Measurements from ENCODE around the gene RPTOR.

The RPTOR gene

GRCh38 chr17:80981062-80981902 lies 436.6 kb downstream of the RPTOR start:
- H4K8ac ChIP-seq (ENCODE audit: low read depth, low read length) = no peak overlapping the region
- peak overlapping the region; percentile 98 for H2AFZ ChIP-seq (ENCODE audit: low read length)
- DNase-seq (ENCODE audit: low spot score) = peak; percentile 65
- peak overlapping the region in 1 of 2 donors; percentile 28 for H3K4me3 ChIP-seq (ENCODE audit: low read length in 2 of 2)
- H2BK12ac ChIP-seq (ENCODE audit: low read length) = no peak overlapping the region
- no peaks in the 10 kb centered on the region for H3K79me1 ChIP-seq (ENCODE audit: low read depth, low read length)
- H3K4me2 ChIP-seq (ENCODE audit: insufficient read depth, low read length, poor library complexity, severe bottlenecking) = peak overlapping the region; percentile 66
- H3K27me3 ChIP-seq (ENCODE audit: control insufficient read depth in 3 of 3, insufficient read depth in 3 of 3, low read depth in 1 of 3, low read length in 3 of 3) = peaks cover 0 to 15% (median 2%) of the 10 kb centered on the region in 3 experiments
- peak overlapping the region; percentile 73 for H3K23ac ChIP-seq (ENCODE audit: low read depth, low read length, poor library complexity)
- H3K4ac ChIP-seq (ENCODE audit: low read length) = peak overlapping the region; percentile 99
- peak overlapping the region; percentile 56 for H3K14ac ChIP-seq (ENCODE audit: low read length)
- peak overlapping the region; percentile 94 for H2BK5ac ChIP-seq (ENCODE audit: low read length)
- H3K9ac ChIP-seq (ENCODE audit: low read depth, low read length, poor library complexity) = no peak overlapping the region
- peak overlapping the region; percentile 98 for H2AK5ac ChIP-seq (ENCODE audit: low read depth, low read length)
- H3K27ac ChIP-seq (replicated peaks; ENCODE audit: low read length) = no peak overlapping the region
- H4K91ac ChIP-seq (ENCODE audit: low read depth, low read length, poor library complexity) = peak overlapping the region; percentile 38
- H3K18ac ChIP-seq (ENCODE audit: low read length) = peak overlapping the region; percentile 88
- H2BK15ac ChIP-seq (ENCODE audit: low read length) = peak overlapping the region; percentile 92
- H3K36me3 ChIP-seq (replicated peaks in 1 of 2; ENCODE audit: control insufficient read depth in 2 of 2, insufficient read depth in 2 of 2, low read length in 2 of 2) = no peaks in the 10 kb centered on the region
- H2BK120ac ChIP-seq (ENCODE audit: low read depth, low read length) = no peak overlapping the region
- peaks cover 0 to 2% of the 10 kb centered on the region in 2 donors for H3K9me3 ChIP-seq (replicated peaks in 1 of 2; ENCODE audit: control insufficient read depth in 2 of 2, insufficient read depth in 1 of 2, low read depth in 1 of 2, low read length in 2 of 2)
- WGBS, 2 donors (ENCODE audit: extremely low coverage in 2 of 2, insufficient read length in 2 of 2, insufficient replicate concordance in 1 of 2) = no CpG with 5 or more reads among the region's 65 CpGs
- peaks cover 6 to 7% of the 10 kb centered on the region in 2 donors for H3K4me1 ChIP-seq (ENCODE audit: control insufficient read depth in 2 of 2, insufficient read depth in 1 of 2, low read depth in 1 of 2, low read length in 2 of 2)

GRCh38 chr17:80981929-80982425 lies 437.3 kb downstream of the RPTOR start:
- peak overlapping the region; percentile 56 for H3K14ac ChIP-seq (ENCODE audit: low read length)
- H2BK15ac ChIP-seq (ENCODE audit: low read length) = peak overlapping the region; percentile 92
- no peaks in the 10 kb centered on the region for H3K36me3 ChIP-seq (replicated peaks in 1 of 2; ENCODE audit: control insufficient read depth in 2 of 2, insufficient read depth in 2 of 2, low read length in 2 of 2)
- H3K79me1 ChIP-seq (ENCODE audit: low read depth, low read length) = no peaks in the 10 kb centered on the region
- H4K91ac ChIP-seq (ENCODE audit: low read depth, low read length, poor library complexity) = no peak overlapping the region
- peak overlapping the region; percentile 99 for H3K4ac ChIP-seq (ENCODE audit: low read length)
- no peak for DNase-seq (ENCODE audit: low spot score)
- H2BK5ac ChIP-seq (ENCODE audit: low read length) = peak overlapping the region; percentile 94
- peaks cover 0 to 17% (median 2%) of the 10 kb centered on the region in 3 experiments for H3K27me3 ChIP-seq (ENCODE audit: control insufficient read depth in 3 of 3, insufficient read depth in 3 of 3, low read depth in 1 of 3, low read length in 3 of 3)
- peak overlapping the region; percentile 98 for H2AK5ac ChIP-seq (ENCODE audit: low read depth, low read length)
- peak overlapping the region; percentile 44 for H3K9ac ChIP-seq (ENCODE audit: low read depth, low read length, poor library complexity)
- peak overlapping the region; percentile 97 for H2BK120ac ChIP-seq (ENCODE audit: low read depth, low read length)
- H4K8ac ChIP-seq (ENCODE audit: low read depth, low read length) = no peak overlapping the region
- peaks cover 0 to 2% of the 10 kb centered on the region in 2 donors for H3K9me3 ChIP-seq (replicated peaks in 1 of 2; ENCODE audit: control insufficient read depth in 2 of 2, insufficient read depth in 1 of 2, low read depth in 1 of 2, low read length in 2 of 2)
- H2BK12ac ChIP-seq (ENCODE audit: low read length) = peak overlapping the region; percentile 97
- H3K27ac ChIP-seq (replicated peaks; ENCODE audit: low read length) = no peak overlapping the region
- WGBS, 2 donors (ENCODE audit: extremely low coverage in 2 of 2, insufficient read length in 2 of 2, insufficient replicate concordance in 1 of 2) = no CpG with 5 or more reads among the region's 17 CpGs
- H3K18ac ChIP-seq (ENCODE audit: low read length) = peak overlapping the region; percentile 88
- peak overlapping the region; percentile 98 for H2AFZ ChIP-seq (ENCODE audit: low read length)
- peak overlapping the region in 1 of 2 donors; percentile 63 for H3K4me3 ChIP-seq (ENCODE audit: low read length in 2 of 2)
- no peak overlapping the region for H3K4me2 ChIP-seq (ENCODE audit: insufficient read depth, low read length, poor library complexity, severe bottlenecking)
- peak overlapping the region; percentile 73 for H3K23ac ChIP-seq (ENCODE audit: low read depth, low read length, poor library complexity)
- peaks cover 6 to 7% of the 10 kb centered on the region in 2 donors for H3K4me1 ChIP-seq (ENCODE audit: control insufficient read depth in 2 of 2, insufficient read depth in 1 of 2, low read depth in 1 of 2, low read length in 2 of 2)

- WGBS, 2 donors (ENCODE audit: extremely low coverage in 2 of 2, insufficient read length in 2 of 2, insufficient replicate concordance in 1 of 2) = no CpG with 5 or more reads among the region's 17 CpGs
- H2BK15ac ChIP-seq (ENCODE audit: low read length) = peak overlapping the region; percentile 92
- H3K4me1 ChIP-seq (ENCODE audit: control insufficient read depth in 2 of 2, insufficient read depth in 1 of 2, low read depth in 1 of 2, low read length in 2 of 2) = peaks cover 6 to 8% of the 10 kb centered on the region in 2 donors
- no peaks in the 10 kb centered on the region for H3K36me3 ChIP-seq (replicated peaks in 1 of 2; ENCODE audit: control insufficient read depth in 2 of 2, insufficient read depth in 2 of 2, low read length in 2 of 2)
- no peak overlapping the region for H3K14ac ChIP-seq (ENCODE audit: low read length)
- peak overlapping the region in 1 of 2 donors; percentile 63 for H3K4me3 ChIP-seq (ENCODE audit: low read length in 2 of 2)
- H3K23ac ChIP-seq (ENCODE audit: low read depth, low read length, poor library complexity) = peak overlapping the region; percentile 73
- peak overlapping the region; percentile 97 for H2BK120ac ChIP-seq (ENCODE audit: low read depth, low read length)
- peaks cover 0 to 2% of the 10 kb centered on the region in 2 donors for H3K9me3 ChIP-seq (replicated peaks in 1 of 2; ENCODE audit: control insufficient read depth in 2 of 2, insufficient read depth in 1 of 2, low read depth in 1 of 2, low read length in 2 of 2)
- no peak overlapping the region for H4K8ac ChIP-seq (ENCODE audit: low read depth, low read length)
- no peak overlapping the region for H4K91ac ChIP-seq (ENCODE audit: low read depth, low read length, poor library complexity)
- H3K18ac ChIP-seq (ENCODE audit: low read length) = peak overlapping the region; percentile 64
- H2BK12ac ChIP-seq (ENCODE audit: low read length) = peak overlapping the region; percentile 97
- no peak for DNase-seq (ENCODE audit: low spot score)
- peak overlapping the region; percentile 44 for H3K9ac ChIP-seq (ENCODE audit: low read depth, low read length, poor library complexity)
- H3K79me1 ChIP-seq (ENCODE audit: low read depth, low read length) = no peaks in the 10 kb centered on the region
- H3K27ac ChIP-seq (replicated peaks; ENCODE audit: low read length) = no peak overlapping the region
- peak overlapping the region; percentile 98 for H2AK5ac ChIP-seq (ENCODE audit: low read depth, low read length)
- H2BK5ac ChIP-seq (ENCODE audit: low read length) = peak overlapping the region; percentile 94
- H2AFZ ChIP-seq (ENCODE audit: low read length) = no peak overlapping the region
- H3K27me3 ChIP-seq (ENCODE audit: control insufficient read depth in 3 of 3, insufficient read depth in 3 of 3, low read depth in 1 of 3, low read length in 3 of 3) = peaks cover 0 to 21% (median 0%) of the 10 kb centered on the region in 3 experiments
- no peak overlapping the region for H3K4me2 ChIP-seq (ENCODE audit: insufficient read depth, low read length, poor library complexity, severe bottlenecking)
- no peak overlapping the region for H3K4ac ChIP-seq (ENCODE audit: low read length)
Measured at GRCh38 chr17:80982426-80982974, 437.9 kb downstream of the RPTOR start.

DNA sequence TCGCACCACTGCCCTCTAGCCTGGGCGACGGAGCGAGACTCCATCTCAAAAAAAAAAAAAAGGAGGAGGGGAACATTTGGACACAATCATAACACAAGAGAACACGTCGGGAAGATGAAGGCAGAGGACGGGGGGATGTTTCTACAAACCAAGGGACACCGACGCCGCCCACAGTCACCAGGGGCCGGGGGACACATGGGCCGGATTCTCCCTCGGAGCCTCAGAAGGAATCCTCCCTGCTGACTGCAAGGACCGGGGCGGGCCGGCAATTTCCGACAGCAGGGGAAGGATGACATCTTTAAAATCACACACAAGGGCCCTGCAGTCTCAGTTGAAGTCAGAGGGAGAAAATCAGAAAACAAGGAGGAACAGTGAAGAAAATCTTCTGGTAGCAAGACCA lies 438.9 kb downstream of the RPTOR start:
- no peak overlapping the region for H4K91ac ChIP-seq (ENCODE audit: low read depth, low read length, poor library complexity)
- no peak overlapping the region for H3K4ac ChIP-seq (ENCODE audit: low read length)
- peaks cover 6 to 15% of the 10 kb centered on the region in 2 donors for H3K4me1 ChIP-seq (ENCODE audit: control insufficient read depth in 2 of 2, insufficient read depth in 1 of 2, low read depth in 1 of 2, low read length in 2 of 2)
- H3K79me1 ChIP-seq (ENCODE audit: low read depth, low read length) = no peaks in the 10 kb centered on the region
- no peak overlapping the region for H3K27ac ChIP-seq (replicated peaks; ENCODE audit: low read length)
- peaks cover 0 to 2% of the 10 kb centered on the region in 2 donors for H3K9me3 ChIP-seq (replicated peaks in 1 of 2; ENCODE audit: control insufficient read depth in 2 of 2, insufficient read depth in 1 of 2, low read depth in 1 of 2, low read length in 2 of 2)
- no peak overlapping the region for H3K4me3 ChIP-seq (ENCODE audit: low read length in 2 of 2)
- no peak overlapping the region for H3K4me2 ChIP-seq (ENCODE audit: insufficient read depth, low read length, poor library complexity, severe bottlenecking)
- no peak for DNase-seq (ENCODE audit: low spot score)
- H2BK5ac ChIP-seq (ENCODE audit: low read length) = no peak overlapping the region
- no peak overlapping the region for H2BK15ac ChIP-seq (ENCODE audit: low read length)
- H2BK12ac ChIP-seq (ENCODE audit: low read length) = peak overlapping the region; percentile 10
- H3K14ac ChIP-seq (ENCODE audit: low read length) = no peak overlapping the region
- no peak overlapping the region for H2BK120ac ChIP-seq (ENCODE audit: low read depth, low read length)
- no CpG with 5 or more reads among the region's 17 CpGs for WGBS, 2 donors (ENCODE audit: extremely low coverage in 2 of 2, insufficient read length in 2 of 2, insufficient replicate concordance in 1 of 2)
- no peak overlapping the region for H3K9ac ChIP-seq (ENCODE audit: low read depth, low read length, poor library complexity)
- no peak overlapping the region for H3K18ac ChIP-seq (ENCODE audit: low read length)
- H4K8ac ChIP-seq (ENCODE audit: low read depth, low read length) = no peak overlapping the region
- no peak overlapping the region for H2AFZ ChIP-seq (ENCODE audit: low read length)
- H3K27me3 ChIP-seq (ENCODE audit: control insufficient read depth in 3 of 3, insufficient read depth in 3 of 3, low read depth in 1 of 3, low read length in 3 of 3) = peaks cover 0 to 21% (median 0%) of the 10 kb centered on the region in 3 experiments
- no peak overlapping the region for H2AK5ac ChIP-seq (ENCODE audit: low read depth, low read length)
- no peak overlapping the region for H3K23ac ChIP-seq (ENCODE audit: low read depth, low read length, poor library complexity)
- no peaks in the 10 kb centered on the region for H3K36me3 ChIP-seq (replicated peaks in 1 of 2; ENCODE audit: control insufficient read depth in 2 of 2, insufficient read depth in 2 of 2, low read length in 2 of 2)

Measured in neuronal stem cell (in vitro differentiated cells).